ENCODE results near the gene PCDHGA1.

The PCDHGA1 gene

GRCh38 chr5:141519605-141520565 lies 189.6 kb downstream of the PCDHGA1 start:
- peak; percentile 22 for DNase-seq (ENCODE audit: low read depth)
- no peak overlapping the region for H3K4me3 ChIP-seq (ENCODE audit: low read depth, low read length)
- no peak for TF ChIP-seq CTCF (conservative IDR thresholded peaks at IDR 0.05; ENCODE audit: low read depth, low read length)

- H3K4me3 ChIP-seq (ENCODE audit: low read depth, low read length): no peak overlapping the region
- peak; percentile 98 for DNase-seq (ENCODE audit: low read depth)
- no peak for TF ChIP-seq CTCF (conservative IDR thresholded peaks at IDR 0.05; ENCODE audit: low read depth, low read length)
Observed at GRCh38 chr5:141521244-141521781, 191.0 kb downstream of the PCDHGA1 start.

- DNase-seq (ENCODE audit: low read depth): peak; percentile 22
- H3K4me3 ChIP-seq (ENCODE audit: low read depth, low read length): no peak overlapping the region
- TF ChIP-seq CTCF (conservative IDR thresholded peaks at IDR 0.05; ENCODE audit: low read depth, low read length): no peak
Observed at GRCh38 chr5:141522301-141522700, 192.0 kb downstream of the PCDHGA1 start.

GRCh38 chr5:141523991-141524390 lies 193.7 kb downstream of the PCDHGA1 start:
- no peak for DNase-seq (ENCODE audit: low read depth)
- no peak for TF ChIP-seq CTCF (conservative IDR thresholded peaks at IDR 0.05; ENCODE audit: low read depth, low read length)
- no peak overlapping the region for H3K4me3 ChIP-seq (ENCODE audit: low read depth, low read length)

GRCh38 chr5:141524604-141525597 lies 194.6 kb downstream of the PCDHGA1 start:
- DNase-seq (ENCODE audit: low read depth): peak; percentile 98
- peak; percentile 99 for TF ChIP-seq CTCF (conservative IDR thresholded peaks at IDR 0.05; ENCODE audit: low read depth, low read length)

GRCh38 chr5:141525653-141526052 lies 195.3 kb downstream of the PCDHGA1 start:
- no peak overlapping the region for H3K4me3 ChIP-seq (ENCODE audit: low read depth, low read length)
- no peak for TF ChIP-seq CTCF (conservative IDR thresholded peaks at IDR 0.05; ENCODE audit: low read depth, low read length)
- DNase-seq (ENCODE audit: low read depth): no peak

More at GRCh38 chr5:141524604-141525597, 194.6 kb downstream of the PCDHGA1 start:
- H3K4me3 ChIP-seq (ENCODE audit: low read depth, low read length): no peak overlapping the region
